Measurements from ENCODE around the gene ANKS1B.
"Not testable (repeated sequence)": the region's sequence is repeated elsewhere in the genome, so short reads cannot be mapped to it uniquely, and the experiment has no call there.

Gene ANKS1B

GRCh38 chr12:99250091-99250490 is 734.6 kb downstream of the ANKS1B start:
- no peak for DNase-seq

- no peak for DNase-seq
These were observed 735.2 kb downstream of the ANKS1B start for GRCh38 chr12:99249543-99249942.

GRCh38 chr12:99237907-99238538 is 746.7 kb downstream of the ANKS1B start:
- DNase-seq: not testable (repeated sequence)

GRCh38 chr12:99235381-99235780 is 749.4 kb downstream of the ANKS1B start:
- DNase-seq: no peak

GRCh38 chr12:99234702-99235101 is 750.0 kb downstream of the ANKS1B start:
- no peak for DNase-seq

- DNase-seq: no peak
These were observed 752.4 kb downstream of the ANKS1B start for GRCh38 chr12:99232324-99232723.

- no peak for DNase-seq
These were observed 753.7 kb downstream of the ANKS1B start for GRCh38 chr12:99231031-99231430.

- no peak for DNase-seq
These were observed 760.5 kb downstream of the ANKS1B start for GRCh38 chr12:99224237-99224636.

- no peak for DNase-seq
These were observed 761.2 kb downstream of the ANKS1B start for GRCh38 chr12:99223579-99223978.

- DNase-seq: no peak
These were observed 771.7 kb downstream of the ANKS1B start for GRCh38 chr12:99213047-99213446.

- no peak for DNase-seq
These were observed 772.5 kb downstream of the ANKS1B start for GRCh38 chr12:99212275-99212674.

GRCh38 chr12:99205111-99205510 is 779.6 kb downstream of the ANKS1B start:
- DNase-seq: no peak

GRCh38 chr12:99201906-99202645 is 782.7 kb downstream of the ANKS1B start:
- DNase-seq: no peak

GRCh38 chr12:99200711-99201384 is 783.9 kb downstream of the ANKS1B start:
- no peak for DNase-seq

- DNase-seq: no peak
These were observed 789.3 kb downstream of the ANKS1B start for GRCh38 chr12:99195474-99195873.

GRCh38 chr12:99192489-99192888 is 792.2 kb downstream of the ANKS1B start:
- no peak for DNase-seq

- DNase-seq: no peak
These were observed 807.9 kb downstream of the ANKS1B start for GRCh38 chr12:99176871-99177270.

- DNase-seq: no peak
These were observed 814.3 kb downstream of the ANKS1B start for GRCh38 chr12:99170461-99170860.

GRCh38 chr12:99170037-99170436 is 814.7 kb downstream of the ANKS1B start:
- DNase-seq: no peak

- DNase-seq: no peak
These were observed 826.8 kb downstream of the ANKS1B start for GRCh38 chr12:99157946-99158345.

GRCh38 chr12:99154983-99155336 is 829.8 kb downstream of the ANKS1B start:
- no peak for DNase-seq

- no peak for DNase-seq
These were observed 830.3 kb downstream of the ANKS1B start for GRCh38 chr12:99154216-99154982.

GRCh38 chr12:99153293-99153692 is 831.4 kb downstream of the ANKS1B start:
- no peak for DNase-seq

All from suppressor macrophage treated with lipopolysaccharide for 1 hour (primary cell).